Islet of Langerhans (tissue), 1 donor: Measurements from ENCODE around the gene DSCAML1.

Experiments used
- FAIRE-seq: peaks from one replicate; lab custom pipeline; 2011; peaks lifted over from hg19 to GRCh38; lab: Jason Lieb, UNC

DSCAML1 gene

GRCh38 chr11:117720061-117720511, 76.9 kb downstream of the DSCAML1 start:
- FAIRE-seq, result no peak

- FAIRE-seq, result no peak
Measured at GRCh38 chr11:117719480-117719879, 77.5 kb downstream of the DSCAML1 start.

DNA sequence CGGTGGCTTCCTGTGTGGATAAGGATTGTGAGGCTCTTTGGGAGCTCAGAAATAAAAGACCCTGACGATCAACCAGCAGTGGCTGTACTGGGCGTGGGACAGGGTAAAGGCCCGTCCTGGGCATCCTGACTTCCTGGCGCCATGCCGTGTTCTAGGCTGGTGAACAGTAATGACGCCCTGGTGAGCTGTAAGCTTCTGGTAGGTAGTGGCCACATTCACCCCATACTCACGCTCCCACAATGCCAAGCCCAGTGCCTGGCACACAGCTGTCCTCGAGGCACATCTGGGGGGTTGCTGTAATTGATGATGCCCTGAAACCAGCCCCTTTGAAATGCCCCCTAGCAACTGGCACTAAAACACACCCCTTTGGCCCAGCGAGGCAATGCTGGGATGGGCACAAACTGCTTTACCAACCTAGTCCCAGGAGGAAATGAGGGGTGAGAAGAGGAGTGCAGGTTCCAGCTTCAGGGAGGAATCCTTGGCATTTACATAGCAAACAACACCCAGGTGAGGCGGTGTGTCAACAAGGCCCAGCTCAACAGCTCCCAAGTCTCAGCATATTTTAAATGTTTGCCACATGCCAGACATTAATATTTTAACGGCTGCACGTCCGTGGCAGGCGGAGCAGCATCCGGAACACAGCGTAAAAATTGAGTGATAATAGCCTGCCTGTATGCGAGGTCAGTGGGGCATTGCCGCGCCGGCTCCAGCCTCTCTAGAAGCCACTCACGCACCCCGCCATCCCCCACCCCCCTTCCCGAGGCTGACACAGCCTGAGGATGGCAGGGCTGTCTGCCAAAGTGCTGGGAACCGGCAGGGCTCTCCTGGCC, 79.3 kb downstream of the DSCAML1 start:
- no peak for FAIRE-seq

DNA sequence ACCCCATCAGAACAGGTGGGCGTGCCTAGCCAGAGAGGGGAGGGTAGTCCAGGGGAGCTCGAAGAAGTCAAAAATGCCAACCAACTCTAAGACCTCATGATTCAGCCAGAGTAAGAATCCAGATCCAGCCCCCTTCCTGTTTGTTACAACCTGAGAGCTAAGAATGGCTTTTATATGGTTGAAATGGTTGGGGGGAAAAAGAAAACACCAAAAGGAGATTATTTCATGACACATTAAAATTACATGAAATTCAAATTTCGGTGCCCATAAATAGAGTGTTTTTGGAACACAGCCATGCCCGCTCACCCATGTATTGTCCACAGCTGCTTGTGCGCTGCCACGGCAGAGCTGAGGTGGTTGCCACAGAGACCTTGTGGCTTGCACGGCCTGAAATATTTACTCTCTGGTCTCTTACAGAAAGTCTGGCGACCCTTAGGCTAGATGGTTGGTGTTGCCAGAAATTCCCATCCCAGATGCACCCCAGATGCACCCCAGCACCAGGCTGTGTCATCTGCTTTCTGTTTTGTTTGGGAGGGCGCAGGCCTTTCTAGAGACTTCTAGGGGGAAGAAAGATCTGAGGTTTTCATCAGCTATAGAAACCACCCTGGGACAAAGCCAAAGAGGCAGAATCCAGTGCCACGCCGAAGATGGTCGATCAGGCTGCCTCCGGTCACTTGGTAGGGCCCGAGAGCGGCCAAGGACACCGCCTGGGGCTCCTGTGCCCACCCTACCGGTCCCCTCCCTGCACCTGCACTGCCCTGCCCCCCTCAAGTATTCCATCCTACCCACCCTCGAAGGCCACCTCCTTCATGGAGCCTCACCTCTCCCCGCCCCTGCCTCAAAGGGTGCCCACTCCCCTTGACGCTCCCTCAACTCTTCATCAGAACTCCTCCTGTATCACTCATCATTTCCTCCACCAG, 80.2 kb downstream of the DSCAML1 start:
- no peak for FAIRE-seq

- FAIRE-seq, result no peak
Measured at GRCh38 chr11:117715801-117716200, 81.2 kb downstream of the DSCAML1 start.

DNA sequence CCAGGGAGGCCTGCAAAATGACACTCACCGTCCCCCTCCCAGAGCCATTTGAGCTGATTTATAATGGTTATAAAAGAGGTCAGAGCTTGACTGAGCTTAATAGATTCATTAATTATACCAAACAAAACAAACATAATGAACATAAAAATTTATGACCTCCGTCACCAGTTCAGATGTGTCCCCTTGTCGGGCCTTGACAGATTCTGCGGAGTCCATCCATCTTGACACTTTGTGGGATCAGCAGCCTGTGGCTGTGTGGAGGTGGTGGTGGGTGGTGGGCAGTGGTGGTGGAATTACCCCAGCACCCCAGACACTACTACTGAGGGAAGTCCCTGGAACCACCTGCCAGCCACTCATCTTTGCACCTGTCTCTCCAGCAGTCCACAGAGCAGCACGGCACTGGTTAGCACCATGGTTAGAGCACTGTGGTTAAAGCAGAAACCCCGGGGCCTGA, 83.5 kb downstream of the DSCAML1 start:
- no peak for FAIRE-seq

GRCh38 chr11:117712530-117712929, 84.5 kb downstream of the DSCAML1 start:
- FAIRE-seq, result no peak

GRCh38 chr11:117711331-117711730, 85.7 kb downstream of the DSCAML1 start:
- no peak for FAIRE-seq

DNA sequence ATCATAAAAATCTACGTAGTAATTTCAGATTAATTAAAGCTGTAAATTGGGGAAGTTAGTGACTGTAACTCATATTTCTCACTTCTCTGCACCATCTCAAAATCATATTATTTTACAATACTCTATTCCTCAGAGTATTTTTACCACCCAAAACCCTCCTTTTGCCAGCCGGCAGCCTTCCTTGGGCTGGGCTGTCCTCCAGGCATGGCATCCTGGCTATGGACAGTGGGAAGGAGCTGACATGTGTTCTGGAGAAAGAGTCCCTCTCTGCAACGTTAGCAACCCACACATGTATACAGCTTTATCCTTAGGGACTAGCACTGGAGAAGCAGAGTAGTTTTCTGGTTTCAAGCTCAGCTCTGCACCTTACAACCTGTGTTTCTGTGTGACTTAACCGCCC, 86.8 kb downstream of the DSCAML1 start:
- FAIRE-seq, result no peak

DNA sequence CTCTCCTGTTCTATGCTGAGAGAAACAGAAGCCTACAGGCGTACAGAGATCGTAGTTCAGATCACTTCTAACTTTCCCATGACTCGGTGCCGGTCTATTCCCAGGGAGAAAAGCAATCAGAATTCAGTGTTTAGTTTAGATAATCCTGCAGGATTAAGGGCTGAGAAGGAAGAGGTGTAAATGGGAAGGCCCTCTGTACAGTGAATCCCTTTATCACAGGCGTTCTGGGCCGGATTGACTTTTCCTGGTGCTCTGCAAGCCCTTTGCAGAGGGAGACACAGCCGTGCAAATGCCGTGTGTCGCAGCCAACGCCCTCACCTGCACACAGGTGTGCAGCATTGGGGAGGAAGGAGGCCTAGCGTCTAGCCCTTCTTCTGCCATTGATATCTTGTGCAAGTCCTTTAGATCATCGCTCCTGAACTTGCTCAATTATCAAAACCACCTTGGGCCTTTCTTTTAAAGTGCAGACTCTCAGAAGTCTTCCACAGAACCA, 90.6 kb downstream of the DSCAML1 start:
- no peak for FAIRE-seq

- no peak for FAIRE-seq
Measured at GRCh38 chr11:117705866-117706265, 91.2 kb downstream of the DSCAML1 start.

DNA sequence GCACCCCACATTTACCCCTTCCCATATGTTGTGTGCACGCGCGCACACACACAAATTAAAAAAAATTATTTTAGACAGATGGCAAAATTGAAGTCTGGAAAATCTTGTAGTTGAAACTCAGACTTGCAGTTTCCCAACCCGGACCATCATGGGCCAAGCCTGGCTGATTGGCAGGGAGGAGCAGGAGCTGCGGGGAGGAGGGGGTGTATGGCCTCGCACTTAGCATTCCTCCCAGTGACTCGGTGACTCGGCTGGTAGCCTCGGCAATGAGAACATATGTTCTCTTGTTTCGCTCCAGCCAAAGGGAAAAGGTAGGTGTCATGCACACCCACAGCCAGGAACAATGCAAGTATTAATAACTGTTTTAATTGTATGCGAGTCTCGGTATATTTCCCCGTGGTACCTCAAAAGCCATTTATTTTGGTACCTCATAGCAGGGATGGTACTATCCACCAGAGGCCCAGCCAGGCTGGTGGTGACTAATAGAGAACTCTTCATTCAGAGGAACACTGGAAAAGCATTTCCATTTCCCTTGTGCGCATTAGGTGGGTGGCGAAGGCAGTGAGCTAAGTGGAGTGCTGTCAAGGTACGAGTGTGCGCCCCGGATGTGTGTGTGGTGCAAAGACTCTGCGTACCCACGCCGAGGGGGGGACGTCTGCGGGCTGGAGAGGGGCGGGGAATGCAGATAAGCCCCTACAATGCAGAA, 92.5 kb downstream of the DSCAML1 start:
- no peak for FAIRE-seq

GRCh38 chr11:117702946-117703598, 93.9 kb downstream of the DSCAML1 start:
- FAIRE-seq, result peak; percentile 94

DNA sequence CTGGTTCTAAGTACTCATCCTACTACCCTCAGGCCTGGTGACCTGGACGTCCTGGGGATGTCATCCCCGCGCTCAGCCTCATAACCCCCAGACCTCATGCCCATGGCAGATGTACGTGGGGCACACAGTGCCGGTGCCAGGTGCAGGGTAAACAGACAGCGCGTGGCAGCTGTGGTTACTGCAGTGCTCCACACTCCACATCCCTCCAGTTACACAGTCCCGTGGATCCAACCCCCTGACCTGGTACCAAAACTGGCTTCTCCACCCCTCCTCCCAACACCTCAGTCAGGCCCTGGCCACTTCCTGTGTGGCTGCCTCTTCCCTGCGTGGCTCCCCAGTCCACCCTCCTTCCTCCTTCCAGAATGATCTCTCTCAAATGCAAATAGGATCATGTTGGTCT, 95.2 kb downstream of the DSCAML1 start:
- FAIRE-seq, result no peak

GRCh38 chr11:117700551-117700950, 96.5 kb downstream of the DSCAML1 start:
- no peak for FAIRE-seq

GRCh38 chr11:117697319-117697718, 99.7 kb downstream of the DSCAML1 start:
- no peak for FAIRE-seq

GRCh38 chr11:117696540-117696939, 100.5 kb downstream of the DSCAML1 start:
- no peak for FAIRE-seq

GRCh38 chr11:117693344-117693743, 103.7 kb downstream of the DSCAML1 start:
- FAIRE-seq, result no peak

DNA sequence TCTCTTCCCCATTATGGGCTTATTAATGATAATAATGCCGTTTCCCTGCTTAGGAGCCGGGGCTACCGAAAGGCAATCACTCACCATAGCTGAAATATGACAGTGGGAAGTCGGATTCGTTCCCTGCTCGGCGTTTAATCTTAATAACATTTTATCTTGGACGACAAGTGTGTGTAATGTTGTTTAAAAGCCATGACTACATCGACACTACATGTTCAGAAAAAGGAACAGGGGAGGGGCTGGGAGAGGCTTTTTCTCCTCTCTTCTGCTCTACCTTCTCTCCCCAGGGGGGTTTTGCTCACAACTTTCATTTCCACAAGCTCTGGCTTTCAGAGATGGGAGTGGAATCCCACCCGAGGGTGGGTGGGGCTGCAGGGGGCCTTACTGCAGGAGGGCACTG, 105.5 kb downstream of the DSCAML1 start:
- no peak for FAIRE-seq

GRCh38 chr11:117691218-117691514, 105.8 kb downstream of the DSCAML1 start:
- no peak for FAIRE-seq

DNA sequence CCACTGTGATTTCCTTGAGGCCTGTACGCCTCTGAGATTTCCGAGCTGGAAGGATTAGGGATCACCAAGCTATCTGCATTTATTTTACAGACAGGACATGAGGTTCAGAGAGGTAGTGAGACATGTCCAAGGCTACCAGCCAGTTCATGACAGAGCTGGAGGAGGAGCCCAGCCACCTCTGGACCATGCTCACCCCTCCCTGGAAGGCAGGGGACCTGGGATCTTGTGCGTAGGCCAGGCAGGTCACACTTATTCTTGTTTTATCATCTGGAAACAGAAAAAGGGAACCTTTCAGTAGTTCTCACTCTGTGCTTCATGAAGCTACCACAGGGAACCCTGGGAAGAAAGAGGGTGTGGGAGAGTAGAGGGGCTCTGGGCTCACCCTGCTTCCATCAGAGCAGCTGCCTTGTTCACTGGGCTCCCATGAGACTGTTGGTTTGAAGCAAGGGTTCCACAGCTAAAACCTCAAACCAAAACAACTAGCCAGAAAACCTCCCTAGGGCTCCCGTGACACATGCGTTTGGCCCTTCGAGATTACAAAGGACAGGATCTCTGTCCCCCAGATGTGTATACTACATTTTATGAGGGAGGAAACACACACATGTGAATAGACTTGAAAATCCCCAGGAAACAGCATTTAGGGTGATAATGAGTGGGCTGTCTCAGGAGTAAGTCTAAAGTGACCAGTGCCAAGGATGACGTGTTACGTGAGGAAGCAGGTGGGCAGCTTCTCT, 106.4 kb downstream of the DSCAML1 start:
- FAIRE-seq, result no peak
